ENCODE results near the gene GAS6.

DNA sequence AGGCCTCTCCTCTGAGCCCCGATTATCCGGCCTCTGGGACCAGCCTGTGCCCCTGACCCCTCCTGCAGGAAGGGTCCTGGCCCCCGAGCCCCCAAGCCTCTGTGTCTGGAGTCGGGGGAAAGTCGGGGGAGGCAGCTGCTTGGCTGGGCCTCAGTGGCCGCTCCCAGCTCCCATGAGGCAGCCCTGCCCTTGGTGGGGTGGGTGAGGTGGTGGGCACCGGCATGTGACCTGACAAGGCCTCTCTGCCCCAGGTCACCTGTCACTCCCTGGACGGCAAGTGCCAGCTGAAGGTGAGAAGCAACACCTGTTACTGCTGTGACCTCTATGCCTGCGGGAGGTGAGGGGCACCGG is 63.3 kb downstream of the GAS6 start:
- TF ChIP-seq, protein P1, sequence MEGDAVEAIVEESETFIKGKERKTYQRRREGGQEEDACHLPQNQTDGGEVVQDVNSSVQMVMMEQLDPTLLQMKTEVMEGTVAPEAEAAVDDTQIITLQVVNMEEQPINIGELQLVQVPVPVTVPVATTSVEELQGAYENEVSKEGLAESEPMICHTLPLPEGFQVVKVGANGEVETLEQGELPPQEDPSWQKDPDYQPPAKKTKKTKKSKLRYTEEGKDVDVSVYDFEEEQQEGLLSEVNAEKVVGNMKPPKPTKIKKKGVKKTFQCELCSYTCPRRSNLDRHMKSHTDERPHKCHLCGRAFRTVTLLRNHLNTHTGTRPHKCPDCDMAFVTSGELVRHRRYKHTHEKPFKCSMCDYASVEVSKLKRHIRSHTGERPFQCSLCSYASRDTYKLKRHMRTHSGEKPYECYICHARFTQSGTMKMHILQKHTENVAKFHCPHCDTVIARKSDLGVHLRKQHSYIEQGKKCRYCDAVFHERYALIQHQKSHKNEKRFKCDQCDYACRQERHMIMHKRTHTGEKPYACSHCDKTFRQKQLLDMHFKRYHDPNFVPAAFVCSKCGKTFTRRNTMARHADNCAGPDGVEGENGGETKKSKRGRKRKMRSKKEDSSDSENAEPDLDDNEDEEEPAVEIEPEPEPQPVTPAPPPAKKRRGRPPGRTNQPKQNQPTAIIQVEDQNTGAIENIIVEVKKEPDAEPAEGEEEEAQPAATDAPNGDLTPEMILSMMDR (IDR thresholded peaks at IDR 0.05; ENCODE audit: low read length), result no peak
- TF ChIP-seq EZH2 (optimal IDR thresholded peaks at IDR 0.05; ENCODE audit: low read depth, low read length) (no peak), EZH2phosphoT487 (IDR thresholded peaks at IDR 0.05; ENCODE audit: low read length) (no peak)
